Esophagus squamous epithelium (tissue), 5 donors: ENCODE measurements around the gene NR3C1. TPM values are rescaled to one million over a fixed set of nuclear protein-coding genes. Genes with fewer than 3 reads are reported as not detected.

Experiments used
- DNase-seq: peaks from one replicate; lab custom pipeline; 2025; lab: John Stamatoyannopoulos, UW
- H3K27ac ChIP-seq, 4 donors: fragments of 200-600 bp; sonication (generic); one replicate each; pipeline ENCODE4 v1.5.1; 2016 to 2019; ENCODE audit warnings: mild to moderate bottlenecking in 1 of 4
- H3K27me3 ChIP-seq, 4 donors: fragments of 200-600 bp; sonication (generic); 1 replicate in 3 of 4; 2 replicates in 1 of 4; pipeline versions ENCODE4 v1.5.1 to v1.6.0; 2017 to 2021; ENCODE audit warnings: antibody characterized with exemption in 1 of 4
- H3K36me3 ChIP-seq, 3 donors: fragments of 200-600 bp; sonication (generic); one replicate each; pipeline ENCODE4 v1.5.1; 2016 to 2019
- H3K4me1 ChIP-seq, 3 donors: fragments of 200-600 bp; sonication (generic); one replicate each; pipeline ENCODE4 v1.5.1; 2017 to 2019
- H3K4me3 ChIP-seq, 4 donors: fragments of 200-600 bp; sonication (generic); 1 replicate in 3 of 4; 2 replicates in 1 of 4; pipeline ENCODE4 v1.5.1; 2016 to 2019; ENCODE audit warnings: mild to moderate bottlenecking in 2 of 4, moderate library complexity in 1 of 4
- H3K9me3 ChIP-seq, 3 donors: fragments of 200-600 bp; sonication (generic); one replicate each; pipeline ENCODE4 v1.5.1; 2016 to 2019
- CTCF ChIP-seq, 6 experiments: fragments of 450-650 bp in 4 of 6; fragments of 200-600 bp in 2 of 6; sonication (generic) in 2 of 6; IDR thresholded peaks; one replicate each; pipeline ENCODE4 v1.5.1; 2016 to 2019; ENCODE audit warnings: antibody characterized with exemption in 6 of 6, mild to moderate bottlenecking in 4 of 6, moderate library complexity in 4 of 6
- POLR2A ChIP-seq, 4 donors: fragments of 450-650 bp; IDR thresholded peaks; one replicate each; pipeline ENCODE4 v1.6.1; 2017; ENCODE audit warnings: antibody characterized with exemption in 4 of 4, mild to moderate bottlenecking in 4 of 4, moderate library complexity in 3 of 4
- WGBS, 2 donors: methylation state at CpG; one replicate each; pipeline ENCODE4 v1.1.5; 2018; 5-methylcytosine and 5-hydroxymethylcytosine counted together
- intact Hi-C: fragments of 100-400 bp; cut with DNase I; formaldehyde crosslinking; loops from one replicate; pipeline ENCODE4 v1.15.0; 2022
- total RNA-seq, 4 donors: library from RNA; depleted of rRNA; stranded (reverse); fragments of >200 nt; gene quantifications; one replicate each; pipeline ENCODE4 v1.1.0, GENCODE V29; 2016
- donor health status: DM: yes; HTN: yes; CAD: no.

NR3C1 gene
- total RNA-seq, 4 donors from 2014 or later, result 16.7 to 51.1 (median 26.1) TPM

- H3K36me3 ChIP-seq, result peaks cover 0 to 6% (median 0%) of the 10 kb centered on the region in 3 donors
- H3K27me3 ChIP-seq, result no peaks in the 10 kb centered on the region
- 91 to 92% methylated on average over 2 of the region's 2 CpGs for WGBS, 2 donors
- intact Hi-C loops, result no loop called here
- no peak overlapping the region for H3K4me3 ChIP-seq
- H3K9me3 ChIP-seq, result no peaks in the 10 kb centered on the region
- H3K4me1 ChIP-seq, result peaks cover 0 to 30% (median 5%) of the 10 kb centered on the region in 3 donors
- no peak for DNase-seq
- TF ChIP-seq CTCF (IDR thresholded peaks at IDR 0.05) (no peak), POLR2A (IDR thresholded peaks at IDR 0.05) (no peak)
- no peak overlapping the region for H3K27ac ChIP-seq
These were observed 39.4 kb downstream of the NR3C1 start for GRCh38 chr5:143364061-143364460.

DNA sequence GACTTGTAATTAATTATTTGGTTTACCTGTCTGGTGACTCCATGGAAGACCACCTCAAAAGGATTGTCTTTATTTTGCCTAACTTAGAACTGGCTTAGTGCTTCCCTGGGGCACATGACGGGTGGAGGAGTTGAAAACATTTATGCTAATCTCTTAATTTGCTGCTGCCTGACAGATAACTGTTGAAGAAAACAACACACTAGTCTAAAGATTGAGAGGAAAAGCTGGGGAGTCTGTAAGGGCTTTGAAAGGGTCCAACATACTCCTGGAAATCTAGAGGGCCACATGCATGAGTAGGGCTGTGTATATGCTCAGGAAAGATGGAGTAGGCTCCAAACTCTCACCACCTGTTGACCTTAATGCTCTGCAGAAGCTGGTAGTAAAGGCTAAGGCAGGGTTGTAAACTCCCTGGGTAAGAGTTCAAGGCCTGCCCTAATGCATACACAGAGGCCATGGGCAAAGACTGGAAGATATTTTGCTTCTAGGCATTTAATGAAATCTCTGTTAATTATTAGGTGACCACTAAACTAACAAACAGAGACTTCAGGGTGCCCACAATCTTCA lies 40.7 kb downstream of the NR3C1 start:
- intact Hi-C loops, result no loop called here
- Histone ChIP-seq H3K36me3 (peaks cover 0 to 1% (median 0%) of the 10 kb centered on the region in 3 donors), H3K4me1 (peaks cover 0 to 33% (median 5%) of the 10 kb centered on the region in 3 donors), H3K27ac (no peak overlapping the region), H3K4me3 (no peak overlapping the region), H3K9me3 (no peaks in the 10 kb centered on the region), H3K27me3 (no peaks in the 10 kb centered on the region)
- no peak for DNase-seq
- TF ChIP-seq POLR2A (IDR thresholded peaks at IDR 0.05) (no peak), CTCF (IDR thresholded peaks at IDR 0.05) (no peak)
- 92 to 93% methylated on average over 1 of the region's 1 CpG for WGBS, 2 donors

- Histone ChIP-seq H3K4me3 (no peak overlapping the region), H3K27ac (no peak overlapping the region), H3K4me1 (peaks cover 0 to 40% (median 5%) of the 10 kb centered on the region in 3 donors), H3K36me3 (no peaks in the 10 kb centered on the region), H3K27me3 (no peaks in the 10 kb centered on the region), H3K9me3 (no peaks in the 10 kb centered on the region)
- WGBS, 2 donors, result 78 to 87% methylated on average over 3 of the region's 3 CpGs
- intact Hi-C loops, result no loop called here
- no peak for DNase-seq
- no peak for TF ChIP-seq CTCF (IDR thresholded peaks at IDR 0.05)
- no peak for TF ChIP-seq POLR2A (IDR thresholded peaks at IDR 0.05)
These were observed 42.0 kb downstream of the NR3C1 start for GRCh38 chr5:143361438-143361837.

DNA sequence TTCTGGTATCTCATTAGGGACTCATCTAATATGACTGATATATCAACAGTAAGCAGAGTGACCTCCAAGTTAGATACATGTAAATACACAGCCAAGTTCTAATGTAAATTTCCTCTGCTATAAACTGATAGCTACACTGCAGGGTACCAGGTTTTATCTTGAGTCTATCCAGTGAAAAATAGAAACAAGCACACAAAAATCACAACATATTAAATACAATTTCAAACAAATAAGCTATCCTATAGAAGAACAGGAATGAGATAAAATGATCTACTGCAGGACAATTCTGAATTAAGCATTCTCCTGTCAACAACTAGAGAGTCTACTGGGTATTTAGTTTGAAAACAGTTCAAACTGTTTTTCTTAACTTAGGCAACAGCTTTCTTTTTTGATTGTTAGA lies 42.7 kb downstream of the NR3C1 start:
- DNase-seq, result no peak
- no peaks in the 10 kb centered on the region for H3K27me3 ChIP-seq

DNA sequence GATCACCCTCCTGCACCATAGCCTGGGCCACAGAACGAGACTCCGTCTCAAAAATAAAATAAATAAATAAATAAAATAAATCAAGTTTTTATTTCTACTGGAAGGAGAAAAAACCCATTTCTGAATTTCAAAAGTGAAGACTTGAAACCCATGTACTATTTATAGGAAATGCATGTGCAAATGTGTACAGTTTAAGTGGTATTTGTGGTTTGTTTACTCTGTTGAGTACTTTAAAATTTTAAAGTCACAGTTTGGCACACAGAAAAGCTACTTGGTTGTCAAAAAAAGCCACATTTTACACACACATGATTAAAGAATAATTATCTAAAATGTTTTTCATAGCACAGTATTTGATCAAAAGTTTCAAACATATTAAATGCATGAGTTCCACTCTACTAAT lies 43.6 kb downstream of the NR3C1 start:
- peaks cover 7 to 56% (median 20%) of the 10 kb centered on the region in 3 donors for H3K4me1 ChIP-seq
- WGBS, 2 donors, result 69 to 91% methylated on average over 2 of the region's 2 CpGs
- H3K4me3 ChIP-seq, result no peak overlapping the region
- no peak for DNase-seq
- no peak overlapping the region for H3K27ac ChIP-seq
- H3K27me3 ChIP-seq, result no peaks in the 10 kb centered on the region
- intact Hi-C loops, result no loop called here
- TF ChIP-seq CTCF (IDR thresholded peaks at IDR 0.05) (no peak), POLR2A (IDR thresholded peaks at IDR 0.05) (no peak)
- H3K9me3 ChIP-seq, result no peaks in the 10 kb centered on the region
- H3K36me3 ChIP-seq, result no peaks in the 10 kb centered on the region

More for the DNA sequence above, 42.7 kb downstream of the NR3C1 start:
- Histone ChIP-seq H3K4me3 (no peak overlapping the region), H3K27ac (no peak overlapping the region), H3K4me1 (peaks cover 0 to 47% (median 12%) of the 10 kb centered on the region in 3 donors), H3K36me3 (no peaks in the 10 kb centered on the region), H3K9me3 (no peaks in the 10 kb centered on the region)
- intact Hi-C loops, result no loop called here
- TF ChIP-seq CTCF (IDR thresholded peaks at IDR 0.05), result no peak
- TF ChIP-seq POLR2A (IDR thresholded peaks at IDR 0.05), result no peak
